Sigmoid colon (tissue), 4 donors: ENCODE measurements around the gene NHERF2.

ENCODE experiments used
- CTCF ChIP-seq, 4 experiments: fragments of 450-650 bp in 3 of 4; fragments of 200-600 bp in 1 of 4; IDR thresholded peaks; one replicate each; pipeline ENCODE4 v1.5.1; 2016 to 2019; ENCODE audit warnings: antibody characterized with exemption in 4 of 4, mild to moderate bottlenecking in 3 of 4, moderate library complexity in 2 of 4
- EP300 ChIP-seq, 4 donors: sonication (generic); formaldehyde crosslinking; IDR thresholded peaks; one replicate each; pipeline ENCODE4 v1.6.1; 2017; ENCODE audit warnings: antibody characterized with exemption in 4 of 4

DNA sequence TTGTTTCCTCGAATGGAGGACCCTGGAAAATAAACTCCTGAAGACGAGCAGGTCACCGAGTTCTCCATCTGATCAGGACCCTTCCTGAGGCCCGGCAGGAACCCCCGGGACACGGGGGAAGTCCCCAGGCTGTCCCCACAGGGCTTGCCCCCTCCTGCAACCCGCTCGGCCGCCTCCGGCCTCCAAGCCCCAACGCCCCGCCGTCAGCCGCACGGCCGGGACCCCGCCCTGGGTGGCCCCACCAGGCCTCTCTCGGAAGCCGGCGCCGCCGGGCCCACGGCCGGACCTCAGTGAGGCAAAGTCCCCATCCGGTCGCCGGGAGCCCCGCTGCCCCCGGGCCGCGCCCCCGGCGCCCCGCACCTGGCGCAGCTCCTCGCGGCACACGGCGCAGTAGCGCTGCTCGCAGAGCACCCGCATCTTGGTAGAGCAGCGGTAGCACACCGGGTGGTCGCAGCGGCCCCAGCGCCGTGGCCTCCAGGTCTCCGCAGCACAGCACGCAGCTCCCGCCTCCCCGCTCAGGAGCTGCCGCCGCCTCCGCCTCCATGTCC lies 17.5 kb upstream of the NHERF2 start:
- TF ChIP-seq EP300 (IDR thresholded peaks at IDR 0.05) (no peak), CTCF (IDR thresholded peaks at IDR 0.05) (no peak)
